Dendritic cell treated with granulocyte-macrophage colony-stimulating factor and Interleukin-4, amounts not matched to agents 40 ng/mL and 50 ng/mL, for 4 days (primary cell): Measurements from ENCODE around the gene CCDC85B.
A peak's percentile ranks its signal among the peaks of the same experiment; 100 is the strongest.
"Not testable (repeated sequence)": the region's sequence is repeated elsewhere in the genome, so short reads cannot be mapped to it uniquely, and the experiment has no call there.

Experiments
- H3K27ac Mint-ChIP-seq: one replicate; pipeline ENCODE4 v1.8.0; 2022; ENCODE audit warnings: mild to moderate bottlenecking, mixed read lengths
- H3K27me3 Mint-ChIP-seq: one replicate; pipeline ENCODE4 v1.8.0; 2022; ENCODE audit warnings: mild to moderate bottlenecking, mixed read lengths
- H3K36me3 Mint-ChIP-seq: one replicate; pipeline ENCODE4 v1.8.0; 2022; ENCODE audit warnings: low read depth, mixed read lengths
- H3K4me1 Mint-ChIP-seq: one replicate; pipeline ENCODE4 v1.8.0; 2022; ENCODE audit warnings: low read depth, mixed read lengths
- H3K4me3 Mint-ChIP-seq: one replicate; pipeline ENCODE4 v1.8.0; 2022; ENCODE audit warnings: mild to moderate bottlenecking, moderate library complexity, mixed read lengths
- H3K9me3 Mint-ChIP-seq: one replicate; pipeline ENCODE4 v1.8.0; 2022; ENCODE audit warnings: mixed read lengths
- intact Hi-C: fragments of 100-400 bp; cut with micrococcal nuclease; formaldehyde crosslinking; loops from one replicate; pipeline ENCODE4 v1.15.0; 2022

CCDC85B gene

DNA sequence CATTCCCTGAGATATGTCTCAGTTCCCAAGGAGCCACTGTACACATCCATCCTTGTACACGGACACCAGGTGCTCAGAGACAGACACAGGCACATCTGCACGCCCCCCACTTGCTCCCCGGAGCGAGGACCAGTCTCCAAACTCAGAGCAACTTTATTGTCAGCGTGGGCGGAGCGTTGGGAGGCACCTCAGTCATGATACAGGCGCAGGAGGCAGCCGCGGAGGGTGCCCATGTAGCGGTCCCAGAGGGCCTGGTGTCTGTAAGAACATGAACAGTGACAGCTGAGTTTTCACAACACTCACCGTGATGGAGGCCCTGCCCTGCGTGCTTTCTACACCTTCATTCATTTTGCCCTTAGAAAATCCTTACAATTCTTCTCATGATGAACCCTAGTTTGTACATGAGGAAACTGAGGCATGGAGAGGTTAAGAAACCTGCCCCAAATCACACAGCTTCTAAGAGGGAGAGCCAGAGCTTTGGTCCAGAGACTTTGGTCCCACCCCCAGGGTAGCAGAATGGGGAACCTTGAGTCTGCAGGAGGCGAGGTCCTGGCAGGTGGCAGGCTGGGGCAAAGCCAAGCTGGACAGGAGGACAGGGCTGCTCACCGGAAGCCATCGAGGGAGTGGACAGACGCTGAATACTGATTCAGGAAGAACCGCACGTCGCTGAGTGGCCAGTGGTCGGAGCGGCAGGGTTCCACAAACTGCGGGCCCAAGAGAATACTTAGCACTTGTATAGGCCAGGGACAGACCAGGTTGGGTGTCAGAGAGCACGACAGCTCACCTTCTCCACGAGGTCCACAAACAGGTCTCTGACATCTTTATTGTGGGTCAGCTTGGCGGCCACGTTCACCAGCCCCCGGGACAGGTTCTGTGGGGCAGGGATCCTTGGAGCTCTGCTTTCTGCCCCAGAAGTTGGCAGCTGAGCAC, 6.4 kb upstream of the CCDC85B start:
- no peak overlapping the region for H3K27ac Mint-ChIP-seq

DNA sequence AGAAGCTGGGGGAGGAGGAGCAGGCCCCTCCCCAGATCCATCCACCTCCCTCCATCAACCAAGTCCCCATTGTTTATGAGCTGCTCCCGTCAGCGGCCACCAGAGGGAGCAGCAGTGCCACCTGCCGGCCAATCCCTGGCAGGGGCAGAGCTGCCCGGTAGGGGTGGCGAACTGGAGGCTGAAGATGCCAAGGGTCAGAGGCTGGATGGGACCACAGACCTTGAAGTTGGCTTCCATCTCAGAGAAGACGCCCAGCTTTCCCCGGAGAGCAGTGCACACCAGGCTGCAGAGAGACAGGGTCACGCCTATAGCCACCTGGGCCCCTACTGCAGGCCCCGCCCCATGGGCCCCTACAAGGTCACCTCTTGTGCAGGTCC, 5.8 kb upstream of the CCDC85B start:
- Mint-ChIP-seq H3K9me3 (no peaks in the 10 kb centered on the region), H3K27me3 (no peaks in the 10 kb centered on the region), H3K4me1 (peaks cover 75% of the 10 kb centered on the region), H3K27ac (no peak overlapping the region), H3K36me3 (peaks cover 74% of the 10 kb centered on the region), H3K4me3 (no peak overlapping the region)
- intact Hi-C loops = loop anchor here (1.0 to 2.0 kb wide), 2 partner anchors 105 to 174 kb away; no protein-coding TSS in a partner anchor

More for the DNA sequence above, 6.4 kb upstream of the CCDC85B start:
- Mint-ChIP-seq H3K27me3 (peaks cover 2% of the 10 kb centered on the region), H3K9me3 (no peaks in the 10 kb centered on the region), H3K4me3 (no peak overlapping the region), H3K4me1 (peaks cover 75% of the 10 kb centered on the region), H3K36me3 (peaks cover 74% of the 10 kb centered on the region)
- intact Hi-C loops = loop anchor here (1.0 to 2.0 kb wide), 2 partner anchors 105 to 173 kb away; no protein-coding TSS in a partner anchor

DNA sequence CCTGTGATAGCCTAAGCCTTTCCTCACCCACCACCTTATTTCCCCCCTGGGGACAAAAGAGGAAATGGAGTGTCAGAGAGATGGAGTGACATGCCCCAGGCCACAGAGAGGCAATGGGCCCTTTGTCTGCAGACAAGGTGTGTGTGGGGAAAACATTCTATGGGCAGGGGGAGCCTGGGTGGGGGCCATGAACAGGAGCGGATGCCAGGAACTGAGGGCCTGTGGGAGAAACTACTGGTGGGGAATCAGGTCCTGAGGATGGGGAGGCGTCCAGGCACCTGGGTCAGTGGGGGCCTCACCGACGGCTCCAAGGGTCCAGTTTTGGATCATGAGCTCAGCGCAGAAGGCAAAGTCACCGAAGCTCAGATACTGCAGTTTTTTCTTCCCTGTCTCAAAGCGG, 5.2 kb upstream of the CCDC85B start:
- no peaks in the 10 kb centered on the region for H3K9me3 Mint-ChIP-seq
- peaks cover 74% of the 10 kb centered on the region for H3K36me3 Mint-ChIP-seq
- intact Hi-C loops = loop anchor here (2.0 kb wide), 1 partner anchor 174 kb away; no protein-coding TSS in a partner anchor
- H3K27me3 Mint-ChIP-seq = no peaks in the 10 kb centered on the region
- H3K4me1 Mint-ChIP-seq = peaks cover 75% of the 10 kb centered on the region
- no peak overlapping the region for H3K4me3 Mint-ChIP-seq
- no peak overlapping the region for H3K27ac Mint-ChIP-seq

DNA sequence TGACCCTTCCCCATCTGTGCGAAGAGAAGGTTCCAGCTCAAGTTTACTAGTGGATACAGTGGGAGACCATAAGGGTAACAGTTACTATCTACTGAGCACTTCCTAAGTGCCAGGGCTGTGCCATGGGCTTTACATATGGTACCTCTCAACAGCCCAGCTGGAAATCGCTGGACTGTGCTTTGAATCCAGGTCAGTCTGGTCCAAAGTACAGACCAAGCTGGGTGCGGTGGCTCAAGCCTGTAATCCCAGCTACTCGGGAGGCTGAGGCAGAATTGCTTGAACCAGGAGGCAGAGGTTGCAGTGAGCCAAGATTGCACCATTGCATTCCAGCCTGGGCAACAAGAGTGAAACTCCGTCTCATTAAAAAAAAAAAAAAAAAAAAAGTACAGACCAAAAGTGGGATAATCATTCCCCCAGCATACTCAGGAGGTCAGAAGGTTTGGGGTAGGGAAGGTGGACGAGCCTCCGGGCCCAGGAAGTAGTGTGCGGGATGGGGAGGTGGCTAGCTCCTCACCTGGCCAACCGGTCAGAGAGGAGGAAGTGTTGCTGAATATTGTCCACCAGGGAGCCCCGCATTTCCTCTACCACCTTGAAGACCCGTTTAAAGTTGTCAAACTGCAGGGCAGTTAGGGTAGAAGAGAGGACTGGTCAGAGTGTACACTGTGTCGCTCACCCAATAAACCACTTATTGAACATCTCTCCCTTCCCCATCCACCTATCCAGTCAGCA, 4.5 kb upstream of the CCDC85B start:
- H3K36me3 Mint-ChIP-seq = peaks cover 74% of the 10 kb centered on the region
- no peak overlapping the region for H3K4me3 Mint-ChIP-seq
- peaks cover 69% of the 10 kb centered on the region for H3K4me1 Mint-ChIP-seq
- no peaks in the 10 kb centered on the region for H3K27me3 Mint-ChIP-seq
- H3K27ac Mint-ChIP-seq = no peak overlapping the region
- intact Hi-C loops = loop anchor here (2.0 kb wide), 1 partner anchor 175 kb away; no protein-coding TSS in a partner anchor
- no peaks in the 10 kb centered on the region for H3K9me3 Mint-ChIP-seq

DNA sequence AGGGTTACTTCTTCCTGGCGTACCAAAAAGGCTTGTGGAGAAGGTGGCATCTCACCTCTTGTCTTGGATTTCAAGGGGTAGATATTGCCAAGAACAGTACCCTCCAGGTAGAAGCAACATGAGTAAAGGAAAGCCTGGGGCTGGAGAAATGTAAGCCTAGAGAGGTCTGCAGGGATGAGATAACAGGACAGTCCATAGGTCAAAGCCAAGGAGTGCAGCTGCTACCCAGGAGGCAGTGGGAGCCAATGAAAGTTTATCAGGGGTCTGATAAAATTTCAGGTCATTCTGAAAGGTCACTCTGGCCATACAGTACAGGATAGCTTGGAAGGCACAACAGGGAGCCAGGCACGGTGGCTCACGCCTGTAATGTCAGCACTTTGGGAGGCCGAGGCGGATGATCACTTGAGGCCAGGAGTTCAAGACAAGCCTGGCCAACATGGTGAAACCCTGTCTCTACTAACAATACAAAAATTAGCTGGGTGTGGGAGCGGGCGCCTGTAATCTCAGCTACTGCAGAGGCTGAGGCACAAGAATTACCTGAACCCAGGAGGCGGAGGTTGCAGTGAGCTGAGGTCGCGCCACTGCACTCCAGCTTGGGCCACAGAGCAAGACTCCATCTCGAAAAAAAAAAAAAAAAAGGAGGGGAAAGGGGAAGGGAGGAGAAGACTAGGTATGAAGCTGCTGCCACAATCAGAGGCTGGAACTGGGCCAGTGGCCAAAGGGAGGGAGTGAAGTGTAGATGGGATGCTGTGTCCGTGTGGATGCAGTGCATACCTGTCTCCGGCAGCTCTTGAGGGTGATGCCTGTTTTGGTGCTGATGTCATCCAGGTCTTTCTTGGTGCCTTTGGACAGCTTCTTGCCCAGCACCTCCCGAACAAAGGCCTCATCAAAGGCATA, 3.4 kb upstream of the CCDC85B start:
- H3K36me3 Mint-ChIP-seq = peaks cover 72% of the 10 kb centered on the region
- peak overlapping the region; percentile 98 for H3K4me3 Mint-ChIP-seq
- intact Hi-C loops = no loop called here

DNA sequence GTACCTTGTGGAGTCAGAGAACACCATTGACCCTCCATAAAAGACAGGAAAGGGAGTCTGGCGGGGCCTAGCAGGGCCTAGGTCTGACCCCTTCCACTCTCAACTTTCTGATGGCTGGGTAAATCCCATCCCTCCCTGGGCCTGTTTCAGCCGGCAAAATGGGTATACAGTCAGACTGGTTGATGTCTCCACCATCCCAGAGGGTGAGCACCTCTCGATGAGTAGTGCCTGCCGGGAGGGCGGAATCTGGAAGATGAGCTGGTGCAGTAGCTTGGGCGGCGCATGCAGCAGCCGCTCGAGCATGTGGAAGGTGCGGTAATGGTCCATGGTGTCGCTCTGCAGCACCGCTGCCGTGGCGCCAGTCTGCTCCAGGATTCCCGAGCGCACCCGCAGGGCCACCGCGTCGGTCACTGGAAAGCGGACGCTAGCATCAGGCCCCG, 2.7 kb upstream of the CCDC85B start:
- Mint-ChIP-seq H3K27ac (peak overlapping the region; percentile 99), H3K27me3 (no peaks in the 10 kb centered on the region), H3K9me3 (no peaks in the 10 kb centered on the region)

More for the DNA sequence above, 3.4 kb upstream of the CCDC85B start:
- H3K9me3 Mint-ChIP-seq = no peaks in the 10 kb centered on the region
- no peaks in the 10 kb centered on the region for H3K27me3 Mint-ChIP-seq
- peaks cover 65% of the 10 kb centered on the region for H3K4me1 Mint-ChIP-seq
- peak overlapping the region; percentile 99 for H3K27ac Mint-ChIP-seq

DNA sequence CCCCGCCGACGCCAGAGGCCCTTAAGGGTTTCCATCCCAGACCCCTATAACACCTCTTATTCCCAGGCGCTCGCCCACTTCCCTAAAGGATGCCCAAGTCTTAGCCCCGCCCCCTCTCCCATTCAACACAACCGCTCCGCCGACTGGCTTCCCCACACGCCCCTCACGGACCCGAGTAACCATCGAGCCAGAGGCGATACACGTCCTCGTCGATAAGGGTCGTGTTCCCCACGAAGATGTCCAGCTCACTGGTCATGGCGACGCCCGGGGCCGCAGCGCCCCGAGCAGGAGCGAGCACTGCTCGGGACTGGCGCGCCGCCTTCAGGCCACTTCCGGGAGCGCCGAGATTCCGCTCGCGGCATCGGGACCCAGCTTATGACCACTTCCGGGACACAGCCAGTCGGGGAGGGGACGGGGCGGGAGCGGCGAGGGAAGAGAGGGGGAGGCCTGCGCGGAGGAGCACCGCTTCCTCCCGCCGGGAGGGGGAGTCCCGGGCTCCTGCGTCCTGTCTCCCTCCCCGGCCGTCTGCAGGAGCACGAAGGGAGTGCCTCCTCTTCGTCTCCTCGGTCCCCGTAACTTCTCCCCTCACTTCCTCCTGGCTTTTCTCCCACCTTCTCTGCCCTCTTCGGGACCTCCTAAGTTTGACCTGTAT, 2.2 kb upstream of the CCDC85B start, which contains the start of gene FIBP:
Gene FIBP (minus strand): TSS at position 309 of the 652 bp plus-strand sequence. CDS start 53 bp downstream, at position 256.
- Mint-ChIP-seq H3K4me3 (peak within 1 kb of the TSS; percentile 98), H3K27ac (peak within 1 kb of the TSS; percentile 99), H3K36me3 (peaks cover 68% of the 10 kb centered on the region), H3K9me3 (no peaks in the 10 kb centered on the region), H3K27me3 (no peaks in the 10 kb centered on the region), H3K4me1 (peaks cover 77% of the 10 kb centered on the region)
- intact Hi-C loops = loop anchor here (1.0 to 2.0 kb wide), 2 partner anchors 75 to 101 kb away; no protein-coding TSS in a partner anchor

More for the DNA sequence above, 2.7 kb upstream of the CCDC85B start:
- peak overlapping the region; percentile 98 for H3K4me3 Mint-ChIP-seq
- intact Hi-C loops = loop anchor here (1.0 to 2.0 kb wide), 2 partner anchors 75 to 102 kb away; no protein-coding TSS in a partner anchor
- H3K36me3 Mint-ChIP-seq = peaks cover 72% of the 10 kb centered on the region
- peaks cover 72% of the 10 kb centered on the region for H3K4me1 Mint-ChIP-seq

DNA sequence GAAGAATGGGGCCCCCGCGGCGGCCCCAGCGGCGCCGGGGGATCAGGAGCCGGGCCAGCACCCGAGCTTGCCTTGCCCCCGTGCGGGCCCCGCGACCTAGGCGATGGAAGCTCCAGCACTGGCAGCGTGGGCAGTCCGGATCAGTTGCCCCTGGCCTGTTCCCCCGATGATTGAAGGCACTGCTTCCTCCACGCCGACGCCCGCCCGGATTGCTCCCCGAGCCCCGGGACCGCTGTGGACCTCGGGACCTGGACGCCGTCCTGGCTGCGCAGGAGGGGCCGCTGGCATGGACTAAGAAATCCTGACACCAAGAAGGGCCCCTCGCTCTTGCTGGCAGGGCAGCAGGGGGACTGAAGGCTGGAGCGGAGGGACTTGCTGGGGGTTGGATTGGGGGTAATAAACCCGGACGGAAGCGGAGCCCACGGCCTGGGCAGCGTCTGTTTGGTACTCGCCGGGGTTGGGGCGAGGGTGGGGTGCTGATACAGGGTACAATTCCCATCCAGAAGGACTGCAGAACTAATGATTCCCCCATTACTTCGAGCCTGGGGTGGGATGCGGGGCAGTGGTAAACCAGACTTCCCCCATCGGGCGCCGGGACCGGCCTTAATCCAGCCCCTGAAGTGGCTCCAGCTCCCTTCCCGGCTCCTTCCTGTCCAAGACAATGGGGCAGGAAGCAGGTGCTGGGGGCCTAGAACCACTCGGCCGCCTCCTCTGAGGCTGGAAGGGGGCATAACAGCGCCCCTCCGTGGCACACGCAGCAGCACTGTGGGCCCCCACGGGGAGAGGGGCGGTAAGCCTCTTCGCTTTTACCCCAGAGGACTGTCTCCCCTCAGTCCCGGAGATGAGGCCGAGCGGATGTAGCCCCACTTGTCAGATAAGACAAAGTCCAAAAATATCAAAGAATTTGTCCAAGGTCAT, 1.0 kb downstream of the CCDC85B start:
- intact Hi-C loops = no loop called here
- Mint-ChIP-seq H3K9me3 (no peaks in the 10 kb centered on the region), H3K27ac (peak overlapping the region; percentile 99), H3K4me1 (peaks cover 84% of the 10 kb centered on the region), H3K36me3 (peaks cover 48% of the 10 kb centered on the region), H3K4me3 (peak overlapping the region; percentile 98), H3K27me3 (no peaks in the 10 kb centered on the region)

DNA sequence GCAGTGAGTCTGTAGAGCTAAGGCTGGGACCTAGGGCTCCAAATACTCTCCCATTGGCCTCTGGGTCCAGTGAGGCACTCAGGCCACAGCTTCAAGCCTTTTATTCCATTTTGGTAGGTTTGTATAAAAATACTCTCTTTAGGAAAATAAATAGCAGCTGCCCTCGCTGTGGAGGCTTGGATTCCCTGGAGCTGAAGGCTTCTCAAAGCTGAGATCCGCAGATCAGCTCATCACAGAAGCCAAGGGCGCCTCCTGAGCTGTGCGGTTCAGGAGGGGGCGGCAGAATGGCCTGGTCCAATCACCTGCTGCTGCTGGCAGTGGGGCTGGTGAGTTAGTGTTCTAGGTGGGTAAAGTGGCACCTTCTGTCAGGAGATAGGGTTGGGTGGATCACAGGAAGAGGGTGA, 1.7 kb downstream of the CCDC85B start:
- Mint-ChIP-seq H3K27ac (peak overlapping the region; percentile 99), H3K4me1 (peaks cover 81% of the 10 kb centered on the region), H3K36me3 (peaks cover 45% of the 10 kb centered on the region), H3K4me3 (peak overlapping the region; percentile 98)
- intact Hi-C loops, H3K9me3 Mint-ChIP-seq, H3K27me3 Mint-ChIP-seq: not testable (repeated sequence)

DNA sequence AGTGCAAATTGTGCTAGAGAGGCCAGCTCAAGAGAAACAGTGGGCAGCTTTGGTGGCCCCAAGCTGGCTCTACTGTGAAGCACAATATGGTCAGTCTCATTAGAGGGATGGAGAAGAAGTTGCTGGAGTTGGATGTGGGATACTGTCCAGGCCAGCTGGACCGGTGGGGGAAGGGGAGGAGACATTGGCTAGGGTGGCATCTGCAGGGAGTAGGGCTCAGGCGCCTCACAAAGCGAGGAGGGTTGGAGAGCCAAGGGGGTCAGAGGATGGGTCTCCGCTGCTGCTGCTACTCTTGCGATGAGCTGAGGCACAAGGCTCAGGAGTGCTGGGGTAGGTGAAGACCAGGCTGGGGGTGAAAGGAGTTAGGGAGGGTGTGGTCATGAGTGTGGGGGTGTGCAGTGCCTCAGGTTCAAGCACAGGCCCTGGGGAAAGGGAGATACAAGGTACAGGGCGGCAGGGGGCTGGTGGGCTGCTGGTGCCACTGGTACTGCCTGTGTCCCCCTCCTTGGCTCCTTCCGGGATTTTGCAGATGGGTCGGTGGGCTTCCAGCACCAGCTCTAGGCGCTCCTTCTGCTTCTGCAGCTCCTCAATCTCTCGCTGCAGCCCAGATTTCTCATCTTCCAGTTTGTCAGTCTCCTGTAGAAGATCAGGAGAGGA, 2.3 kb downstream of the CCDC85B start:
- Mint-ChIP-seq H3K36me3 (peaks cover 39% of the 10 kb centered on the region), H3K27me3 (no peaks in the 10 kb centered on the region), H3K9me3 (no peaks in the 10 kb centered on the region), H3K27ac (peak overlapping the region; percentile 99), H3K4me1 (peaks cover 75% of the 10 kb centered on the region), H3K4me3 (peak overlapping the region; percentile 98)
- intact Hi-C loops = no loop called here

DNA sequence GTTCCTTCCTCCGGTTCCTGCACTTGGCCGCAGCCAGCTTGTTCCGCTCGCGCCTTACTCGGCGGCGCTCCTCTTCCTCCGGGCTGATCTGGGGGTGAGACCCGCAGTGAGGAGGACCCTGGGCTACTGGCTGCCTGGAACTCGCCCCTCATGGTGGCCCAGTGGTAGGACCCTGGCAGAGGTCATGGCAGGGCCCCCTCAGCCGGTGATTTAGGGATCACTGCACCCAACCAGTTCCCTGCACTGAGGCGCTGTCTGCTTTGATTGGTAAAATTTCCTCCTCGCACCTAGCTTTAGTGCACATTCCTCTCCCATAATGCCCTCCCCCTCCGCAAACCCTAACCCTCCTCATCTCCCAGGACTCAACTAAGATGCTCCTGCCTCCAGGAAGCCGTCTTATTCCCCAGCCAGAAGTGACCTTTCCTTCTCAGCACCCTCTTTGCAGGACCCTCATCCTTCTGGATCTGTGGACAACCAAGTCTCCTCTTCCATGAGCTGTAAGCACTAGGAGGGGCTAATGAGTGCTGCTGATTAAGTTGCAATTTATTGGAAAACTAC, 3.6 kb downstream of the CCDC85B start:
- intact Hi-C loops = no loop called here
- no peaks in the 10 kb centered on the region for H3K9me3 Mint-ChIP-seq
- H3K4me3 Mint-ChIP-seq = peak overlapping the region; percentile 98
- H3K27me3 Mint-ChIP-seq = no peaks in the 10 kb centered on the region
- peak overlapping the region; percentile 99 for H3K27ac Mint-ChIP-seq
- H3K36me3 Mint-ChIP-seq = peaks cover 27% of the 10 kb centered on the region
- H3K4me1 Mint-ChIP-seq = peaks cover 68% of the 10 kb centered on the region
